SK-N-DZ (cell line): ENCODE results near the gene GINS2.

ENCODE experiments used
- small RNA-seq, 2 experiments: library from RNA; depleted of rRNA; stranded (forward); fragments of <200 nt; gene quantifications; one replicate each; pipeline ENCODE3, GENCODE V24; 2014

Gene GINS2

Small RNA genes within 50 kb of the gene (small RNA-seq; reads per million reads assigned to genes)
- gene RN7SL381P, result 0 to 0.09 reads per million in 2 experiments
